SIG-M5 treated with dmso at 0.1 percent for 504 hours (cell line): ENCODE data around the gene KCMF1.

ENCODE experiments used
- DNase-seq: peaks from one replicate; lab custom pipeline; 2025; ENCODE audit not compliant: unreplicated experiment; lab: John Stamatoyannopoulos, UW

KCMF1 gene

DNA sequence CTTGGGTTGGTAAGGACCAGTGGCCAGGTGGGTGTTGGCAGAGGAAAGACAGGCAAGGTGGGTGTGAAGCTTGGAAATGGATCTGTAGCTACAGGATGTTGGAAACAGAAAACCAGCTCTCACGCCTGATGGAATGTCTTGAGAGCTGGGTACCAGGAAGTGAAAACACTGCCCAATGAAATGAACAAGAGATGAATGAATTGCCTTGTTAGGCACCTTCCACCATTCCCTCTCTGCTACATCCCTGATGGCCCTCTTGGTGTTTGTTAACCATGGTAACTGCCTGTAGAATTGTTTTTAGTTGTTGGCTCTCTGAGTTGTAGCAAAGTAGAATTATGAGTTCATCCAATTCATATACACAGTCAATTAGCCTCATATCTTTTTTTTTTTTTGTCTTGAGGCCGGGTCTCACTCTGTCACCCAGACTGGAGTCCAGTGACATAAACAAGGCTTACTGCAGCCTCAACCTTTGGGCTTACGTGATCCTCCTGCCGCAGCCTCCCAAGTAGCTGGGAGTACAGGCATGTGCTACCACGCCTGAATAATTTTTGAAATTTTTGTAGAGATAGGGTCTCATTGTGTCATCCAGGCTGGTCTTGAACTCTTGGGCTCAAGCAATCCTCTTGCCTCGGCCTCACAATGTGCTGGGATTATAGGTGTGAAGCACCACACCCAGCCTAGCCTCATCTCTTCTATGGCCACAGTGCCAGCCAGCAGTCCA lies 9.5 kb downstream of the KCMF1 start:
- no peak for DNase-seq

DNA sequence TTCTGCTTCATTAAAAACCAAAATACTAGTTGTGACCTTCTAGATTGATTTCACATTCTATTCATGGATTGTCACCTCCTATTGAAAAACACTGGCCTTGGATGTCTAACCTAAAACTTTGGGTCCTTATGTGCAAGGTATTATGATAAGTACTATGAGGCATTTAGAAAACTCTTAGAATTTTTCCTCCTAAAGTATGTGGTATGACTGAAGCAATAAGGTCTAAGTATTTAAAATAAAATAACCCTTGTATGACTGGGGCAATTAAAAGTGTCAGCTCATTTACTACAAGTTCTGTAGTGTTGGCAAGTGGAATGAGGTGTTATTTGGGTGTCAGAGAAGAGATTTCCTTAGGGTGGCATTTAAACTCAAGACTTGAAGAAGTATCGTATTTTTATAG lies 15.1 kb downstream of the KCMF1 start:
- DNase-seq = no peak

DNA sequence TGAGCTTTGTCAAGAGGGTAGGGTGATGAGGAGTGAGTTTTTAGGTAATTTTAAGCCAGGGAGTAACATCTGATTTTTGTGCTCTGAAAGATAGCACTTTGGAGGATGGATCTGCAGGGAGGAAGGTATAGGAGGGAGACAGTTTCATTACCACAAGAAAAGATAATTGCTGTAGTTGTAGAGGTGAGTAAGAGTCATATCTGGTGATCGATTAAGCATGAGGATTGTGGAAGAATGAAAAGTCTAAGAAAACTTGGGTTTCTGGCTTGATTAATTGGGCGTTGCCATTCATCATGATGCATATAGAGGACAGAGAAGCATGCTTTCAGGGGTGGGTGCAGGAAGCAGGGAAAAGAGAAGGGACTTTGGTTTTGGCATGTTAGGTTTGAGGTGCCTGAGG lies 18.5 kb downstream of the KCMF1 start:
- no peak for DNase-seq

DNA sequence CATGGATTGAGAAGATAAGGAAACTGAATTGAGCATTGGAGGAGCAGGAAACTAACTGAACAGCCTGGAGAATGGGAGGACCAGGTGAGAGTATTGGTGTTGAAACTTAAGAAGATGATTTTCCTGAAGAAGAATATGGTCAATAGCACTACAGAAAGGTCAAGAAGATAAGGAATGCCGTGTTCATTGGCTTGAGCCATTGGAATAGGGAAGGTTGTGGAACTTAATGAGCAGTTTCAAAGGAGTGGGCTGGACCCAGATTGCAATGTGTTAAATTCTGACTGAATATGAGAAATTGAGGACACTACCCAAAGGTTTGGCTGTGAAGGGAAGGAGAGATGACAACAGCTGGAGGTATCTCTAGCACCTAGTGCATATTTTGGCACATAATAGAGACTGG lies 19.0 kb downstream of the KCMF1 start:
- DNase-seq = no peak

DNA sequence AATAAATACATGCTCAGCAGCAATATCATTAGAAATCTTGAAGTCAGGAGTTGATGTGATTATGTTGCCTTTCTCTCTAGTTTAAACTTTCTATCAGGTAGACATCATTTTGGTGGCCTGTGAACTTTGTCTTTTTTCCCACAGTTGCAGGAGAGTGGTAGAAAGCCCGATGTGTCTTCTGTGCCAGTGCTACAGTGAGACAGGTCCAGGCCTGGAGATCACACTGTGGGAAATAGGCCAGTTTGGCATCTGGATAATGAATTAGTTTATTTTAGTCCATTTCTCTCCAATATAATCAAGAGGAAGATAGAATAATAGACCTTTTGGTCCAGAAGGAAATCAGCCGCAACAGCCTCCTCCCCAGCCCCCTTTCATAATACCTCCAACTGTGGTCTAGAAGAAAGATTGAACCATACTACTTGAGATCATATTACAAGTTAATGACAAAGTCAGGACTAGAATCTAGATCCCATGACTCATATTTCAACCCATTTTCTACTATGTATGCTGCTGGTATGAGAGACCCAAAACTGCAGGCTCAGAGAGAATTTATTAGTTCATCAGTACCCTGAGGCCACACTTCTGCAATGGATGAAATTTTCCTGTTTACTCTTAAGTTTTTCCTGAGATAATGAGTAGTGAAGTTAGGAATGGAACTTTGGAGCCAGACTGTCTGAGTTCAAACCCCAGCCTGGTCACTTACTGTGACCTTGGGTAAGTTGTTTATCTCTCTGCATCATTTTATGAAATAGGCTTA lies 20.6 kb downstream of the KCMF1 start:
- DNase-seq = no peak

DNA sequence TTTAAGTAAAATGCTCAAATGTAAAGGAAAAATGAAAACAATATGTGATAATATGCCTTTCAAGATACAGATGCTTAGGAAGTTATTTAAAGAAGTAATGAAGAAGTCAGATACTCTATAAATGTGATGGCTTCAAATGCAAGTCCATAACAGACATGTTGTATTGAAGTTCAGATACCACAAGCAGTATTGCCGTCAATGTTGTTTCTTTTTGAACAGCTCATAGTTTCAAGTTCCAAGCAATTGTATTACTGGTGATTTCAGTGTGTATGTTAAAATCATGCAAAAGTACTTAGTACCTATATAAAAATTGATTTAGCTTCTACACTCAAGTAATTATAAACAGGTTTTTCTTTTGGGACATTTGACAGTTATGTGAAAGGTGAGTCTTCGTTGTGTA lies 24.9 kb downstream of the KCMF1 start:
- no peak for DNase-seq

DNA sequence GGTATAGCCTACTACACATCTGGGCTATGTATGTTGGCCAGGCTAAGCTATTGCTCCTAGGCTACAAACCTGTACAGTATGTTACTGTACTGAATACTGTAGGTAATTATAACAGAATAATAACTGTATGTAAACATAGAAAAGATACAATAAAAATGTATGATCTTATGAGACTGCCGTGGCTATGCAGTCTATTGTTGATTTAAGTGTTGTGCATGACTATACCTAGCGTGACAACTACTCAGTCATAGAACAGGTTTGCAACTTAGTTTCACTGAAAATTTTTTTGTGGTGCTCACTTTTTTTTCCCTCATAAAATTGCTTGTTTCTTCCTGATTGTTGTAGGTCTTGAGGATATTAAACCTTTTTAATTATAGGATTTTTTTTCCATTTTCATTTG lies 25.9 kb downstream of the KCMF1 start:
- DNase-seq = no peak

DNA sequence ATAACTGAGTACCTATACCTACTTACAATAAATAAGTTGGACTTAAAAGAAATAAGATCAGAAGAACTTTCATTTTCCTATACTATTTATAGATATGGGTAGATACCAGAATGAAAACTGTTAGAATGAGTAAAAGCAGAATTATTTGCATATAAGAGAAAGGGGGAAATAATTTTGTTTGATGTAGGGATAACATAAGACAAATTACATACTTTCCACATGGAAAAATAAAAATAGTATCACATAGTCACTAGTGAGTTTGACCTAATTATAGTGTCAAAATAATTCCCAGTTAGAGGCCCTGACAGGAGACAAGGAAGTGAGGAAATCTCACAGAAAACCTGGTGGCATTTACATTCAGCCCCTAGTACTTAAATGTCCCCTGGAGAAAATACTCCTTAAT lies 28.6 kb downstream of the KCMF1 start:
- DNase-seq = no peak

DNA sequence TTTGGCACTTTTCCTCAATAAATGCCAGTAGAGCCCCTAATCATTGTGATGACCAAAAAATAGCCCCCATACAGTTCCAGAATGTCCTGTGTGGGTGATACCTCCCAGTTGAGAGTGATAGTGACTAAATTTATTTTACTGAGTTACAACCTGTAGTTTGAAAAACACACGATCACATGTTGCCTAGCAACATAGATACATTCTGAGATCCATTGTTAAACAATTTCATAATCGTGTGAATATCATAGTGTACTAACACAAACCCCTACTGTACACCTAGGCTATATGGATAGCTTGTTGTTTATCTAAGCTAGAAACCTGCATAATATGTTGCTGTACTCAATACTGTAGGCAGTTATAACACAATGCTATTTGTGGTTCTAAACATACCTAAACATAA lies 30.6 kb downstream of the KCMF1 start:
- DNase-seq = no peak

- no peak for DNase-seq
These were observed 31.6 kb downstream of the KCMF1 start for GRCh38 chr2:85002534-85002933.

- no peak for DNase-seq
These were observed 37.3 kb downstream of the KCMF1 start for GRCh38 chr2:85008252-85008651.

DNA sequence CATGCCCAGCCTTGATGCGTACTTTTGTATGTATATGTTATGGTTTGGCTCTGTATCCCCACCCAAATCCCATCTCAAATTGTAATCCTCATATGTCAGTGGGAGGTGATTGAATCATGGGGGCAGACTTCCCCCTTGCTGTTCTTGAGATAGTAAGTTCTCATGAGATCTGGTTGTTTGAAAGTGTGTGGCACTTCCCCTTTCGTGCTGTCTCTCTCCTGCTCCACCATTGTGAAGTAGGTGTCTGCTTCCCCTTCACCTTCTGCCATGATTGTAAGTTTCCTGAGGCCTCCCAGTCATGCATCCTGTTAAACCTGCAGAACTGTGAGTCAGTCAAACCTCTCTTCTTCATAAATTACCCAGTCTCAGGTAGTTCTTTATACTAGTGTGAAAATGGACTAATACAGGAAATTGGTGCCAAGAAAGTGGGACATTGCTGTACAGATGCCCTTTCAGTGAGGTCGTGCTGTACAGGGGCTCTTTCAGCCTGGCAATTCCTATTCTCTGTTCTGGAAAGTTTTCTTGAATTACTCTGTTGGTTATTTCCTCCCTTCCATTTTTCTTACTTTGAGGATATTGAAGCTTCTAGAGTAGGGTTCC lies 38.2 kb downstream of the KCMF1 start:
- DNase-seq = peak; percentile 65

DNA sequence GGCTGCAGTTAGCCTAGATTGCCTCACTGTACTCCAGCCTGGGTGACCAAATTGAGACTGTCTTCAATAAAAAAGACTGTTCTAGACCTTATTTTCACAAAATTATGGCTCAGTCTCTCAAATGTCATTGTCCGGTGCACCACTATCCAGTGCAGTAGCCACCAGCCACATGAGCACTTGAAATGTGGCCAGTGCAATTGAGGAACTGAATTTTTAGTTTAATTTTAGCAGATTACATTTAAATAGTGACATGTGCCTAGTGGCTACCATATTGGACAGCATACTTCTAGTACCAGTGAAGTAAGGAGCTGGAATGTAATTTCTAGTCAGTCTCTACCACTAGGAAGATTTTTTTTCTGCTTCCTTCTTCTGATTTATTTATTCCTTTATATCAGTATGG lies 39.4 kb downstream of the KCMF1 start:
- DNase-seq = no peak

DNA sequence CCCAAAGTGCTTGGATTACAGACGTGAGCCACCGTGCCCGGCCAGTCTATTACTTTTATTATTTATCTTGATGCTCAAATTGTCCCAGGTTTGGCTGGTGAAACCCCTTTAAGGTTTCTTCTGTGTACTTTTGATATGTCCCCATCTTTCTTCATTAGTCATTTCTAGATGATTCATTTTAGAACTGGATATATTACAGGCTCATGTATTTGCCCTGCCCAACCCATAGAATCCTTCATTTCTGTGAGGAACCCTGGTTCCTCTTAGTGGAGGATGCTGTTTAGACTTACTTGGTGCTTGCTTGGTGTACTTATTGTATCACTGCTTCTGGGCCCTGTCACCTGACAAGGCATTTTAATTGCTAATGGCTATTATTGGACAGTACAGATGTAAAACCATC lies 40.1 kb downstream of the KCMF1 start:
- DNase-seq = no peak

DNA sequence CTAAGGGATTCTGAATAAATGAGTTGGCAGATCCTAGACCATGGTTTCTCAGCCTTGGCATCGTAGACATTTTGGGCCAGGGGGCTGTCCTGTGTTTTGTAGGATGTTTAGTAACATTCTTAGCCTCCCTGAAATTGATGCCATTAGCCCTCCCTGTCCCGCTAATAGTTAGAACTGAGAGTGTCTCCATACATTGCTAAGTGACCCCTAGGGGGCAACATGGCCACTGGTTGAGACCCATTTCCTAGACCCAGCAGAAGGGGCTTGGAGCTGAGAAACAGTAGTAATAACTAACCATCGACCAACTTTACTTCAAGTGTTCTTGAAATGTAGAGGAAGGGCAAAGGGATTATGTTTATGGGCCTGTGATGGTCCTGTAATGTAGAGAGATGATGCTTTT lies 40.8 kb downstream of the KCMF1 start:
- DNase-seq = no peak

DNA sequence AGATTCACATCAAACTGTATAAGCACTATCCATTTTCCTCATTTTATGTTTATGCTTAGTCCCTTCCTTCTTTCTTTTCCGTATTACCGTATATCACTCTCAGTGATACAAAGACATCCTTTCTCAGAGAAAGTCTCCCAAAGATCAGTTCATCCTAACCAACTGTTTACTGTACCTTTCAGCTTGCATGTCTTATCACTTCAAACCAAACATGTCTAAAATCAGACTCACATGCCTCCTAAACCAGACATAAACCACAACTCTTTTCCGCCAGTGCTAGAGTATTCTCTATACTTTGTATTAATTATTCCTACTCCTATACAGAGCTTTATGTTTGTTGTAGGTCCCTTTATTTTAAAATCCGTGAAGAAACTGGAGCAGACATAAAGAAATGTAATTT lies 41.5 kb downstream of the KCMF1 start:
- DNase-seq = no peak

DNA sequence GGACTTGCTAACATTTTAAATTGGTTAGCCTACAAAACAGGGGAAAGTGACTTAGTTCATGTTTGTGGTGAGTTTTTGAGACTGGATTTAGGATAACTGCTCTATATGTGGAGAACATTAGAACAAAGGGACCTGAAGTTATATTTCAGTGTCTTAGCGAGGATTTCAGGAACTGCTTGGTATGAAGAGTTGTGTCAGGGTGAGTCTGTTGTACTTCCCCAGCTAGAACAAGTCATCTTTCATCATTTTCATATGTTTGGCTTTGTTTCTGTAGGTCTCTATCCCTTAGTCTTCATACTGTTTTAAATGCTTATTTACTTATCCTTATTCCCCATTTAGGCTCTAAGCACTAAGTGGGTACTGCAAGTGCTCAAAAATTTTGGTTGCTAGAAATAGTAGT lies 41.9 kb downstream of the KCMF1 start:
- DNase-seq = no peak

DNA sequence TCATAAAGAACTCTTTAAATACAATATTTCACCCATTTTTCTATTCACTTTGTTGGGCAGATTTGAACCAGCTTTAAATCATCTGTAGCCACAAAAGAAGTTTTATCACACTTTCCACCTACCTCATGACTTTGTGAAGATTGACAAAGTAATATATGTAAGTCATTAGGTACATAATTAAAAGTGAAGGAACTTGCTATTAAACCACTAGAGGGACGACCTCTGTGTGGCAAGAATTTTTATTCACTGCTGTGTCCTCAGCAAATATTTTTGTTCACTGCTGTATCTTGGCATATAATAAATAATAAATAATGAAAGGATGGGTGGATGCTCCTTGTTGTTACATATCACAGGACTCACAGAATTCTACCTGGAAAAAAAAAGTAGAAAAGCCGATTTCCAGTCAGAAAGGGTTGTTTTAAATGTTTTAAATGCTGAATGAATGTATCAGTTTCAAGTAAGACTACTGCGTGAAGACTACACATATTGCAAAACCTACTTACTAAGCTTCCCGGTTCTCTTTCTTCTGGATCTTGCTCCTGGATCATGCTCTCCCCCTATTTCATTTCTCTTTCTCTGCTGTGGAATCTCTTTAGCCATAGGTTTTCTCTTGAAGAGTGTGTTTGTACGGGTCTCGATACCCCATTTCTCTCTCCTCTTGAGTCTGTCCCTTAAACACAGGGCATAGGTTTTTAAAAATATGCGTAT lies 44.8 kb downstream of the KCMF1 start:
- DNase-seq = no peak

DNA sequence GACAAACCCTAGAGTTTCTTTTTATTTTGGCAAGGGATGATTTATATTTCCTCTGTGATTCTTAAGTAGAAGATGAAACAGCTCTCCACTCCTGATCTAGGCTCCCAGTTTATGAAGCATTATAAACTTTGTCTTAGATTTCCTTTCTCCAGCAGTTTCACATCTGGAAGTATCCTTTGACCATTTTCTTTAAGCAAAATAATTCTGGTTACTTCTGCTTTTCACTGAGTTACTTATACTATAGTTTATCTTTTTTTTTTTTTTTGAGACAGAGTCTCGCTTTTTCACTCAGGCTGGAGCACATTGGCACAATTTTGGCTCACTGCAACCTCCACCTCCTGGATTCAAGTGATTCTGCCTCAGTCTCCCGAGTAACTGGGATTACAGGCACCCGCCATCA lies 45.5 kb downstream of the KCMF1 start:
- DNase-seq = no peak

DNA sequence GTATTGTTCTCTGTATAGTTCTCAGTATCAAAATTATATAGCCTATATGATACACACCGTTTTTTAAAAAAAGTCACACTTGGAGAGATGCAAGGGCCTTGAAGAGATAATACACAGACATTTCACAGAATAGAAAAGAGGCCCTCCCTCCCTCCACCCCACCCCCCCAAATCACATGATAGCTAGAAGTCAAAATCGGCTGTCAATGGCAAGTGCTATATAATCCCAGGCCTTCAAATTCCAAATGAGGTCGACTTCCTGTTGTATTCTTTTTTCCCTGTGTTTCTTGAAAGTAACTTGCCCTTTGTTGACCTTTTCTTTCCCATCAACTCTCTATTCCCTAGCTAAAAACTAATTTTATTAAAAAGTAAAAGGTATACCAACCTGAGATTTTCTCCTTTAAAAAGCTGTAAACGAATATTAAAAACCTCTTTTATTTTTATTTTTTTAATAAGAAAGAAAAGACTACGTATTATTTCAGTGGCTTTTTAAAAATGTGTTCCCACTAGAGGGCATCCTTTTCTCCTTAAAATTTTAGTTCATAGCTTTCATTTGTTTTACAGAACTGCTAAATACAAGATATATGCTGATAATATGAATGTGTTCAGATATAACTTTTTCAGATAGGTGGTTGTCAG lies 46.6 kb downstream of the KCMF1 start:
- peak; percentile 31 for DNase-seq

GRCh38 chr2:85018049-85018447 lies 47.1 kb downstream of the KCMF1 start:
- no peak for DNase-seq
